ENCODE data around the gene USH1C. TPM values are rescaled to one million over a fixed set of nuclear protein-coding genes. Genes with fewer than 3 reads are reported as not detected.

USH1C gene
- total RNA-seq, 4 donors from 2014 or later: 0.75 TPM; not detected in 3

- no peak for TF ChIP-seq CTCF (IDR thresholded peaks at IDR 0.05; ENCODE audit: low read depth)
These were observed 14.4 kb downstream of the USH1C start for GRCh38 chr11:17529844-17530185.

- TF ChIP-seq CTCF (IDR thresholded peaks at IDR 0.05; ENCODE audit: low read depth): no peak
These were observed 15.0 kb downstream of the USH1C start for GRCh38 chr11:17528906-17529843.

GRCh38 chr11:17528181-17528691 lies 16.0 kb downstream of the USH1C start:
- no peak for TF ChIP-seq CTCF (IDR thresholded peaks at IDR 0.05; ENCODE audit: low read depth)

GRCh38 chr11:17527628-17527995 lies 16.6 kb downstream of the USH1C start:
- no peak for TF ChIP-seq CTCF (IDR thresholded peaks at IDR 0.05; ENCODE audit: low read depth)

GRCh38 chr11:17526931-17527627 lies 17.1 kb downstream of the USH1C start:
- no peak for TF ChIP-seq CTCF (IDR thresholded peaks at IDR 0.05; ENCODE audit: low read depth)

GRCh38 chr11:17526326-17526725 lies 17.9 kb downstream of the USH1C start:
- TF ChIP-seq CTCF (IDR thresholded peaks at IDR 0.05; ENCODE audit: low read depth): no peak

GRCh38 chr11:17525570-17525969 lies 18.6 kb downstream of the USH1C start:
- no peak for TF ChIP-seq CTCF (IDR thresholded peaks at IDR 0.05; ENCODE audit: low read depth)
